GM19455 (cell line): ENCODE measurements around the gene TEAD3.
"Not testable (repeated sequence)": the region's sequence is repeated elsewhere in the genome, so short reads cannot be mapped to it uniquely, and the experiment has no call there.

Experiments used
- ATAC-seq: cut with Tn5 transposase; IDR thresholded peaks from one replicate; pipeline ENCODE4 v1.9.1; 2021; ENCODE audit not compliant: unreplicated experiment

The TEAD3 gene

GRCh38 chr6:35496841-35497570 is at the start of gene TEAD3:
TEAD3 (minus strand) TSS chr6:35497079.
- no peak for ATAC-seq

- no peak for ATAC-seq
Observed at GRCh38 chr6:35544769-35545361, 48.0 kb upstream of the TEAD3 start.

- ATAC-seq, result no peak
Observed at GRCh38 chr6:35543459-35544193, 46.7 kb upstream of the TEAD3 start.

GRCh38 chr6:35541836-35542235 is 45.0 kb upstream of the TEAD3 start:
- no peak for ATAC-seq

GRCh38 chr6:35539223-35539622 is 42.3 kb upstream of the TEAD3 start:
- no peak for ATAC-seq

- not testable (repeated sequence) for ATAC-seq
Observed at GRCh38 chr6:35535847-35536246, 39.0 kb upstream of the TEAD3 start.

GRCh38 chr6:35534407-35535170 is 37.7 kb upstream of the TEAD3 start:
- no peak for ATAC-seq

GRCh38 chr6:35533981-35534380 is 37.1 kb upstream of the TEAD3 start:
- ATAC-seq, result no peak

- ATAC-seq, result no peak
Observed at GRCh38 chr6:35532126-35532525, 35.2 kb upstream of the TEAD3 start.

- ATAC-seq, result no peak
Observed at GRCh38 chr6:35524380-35525020, 27.6 kb upstream of the TEAD3 start.

- ATAC-seq, result no peak
Observed at GRCh38 chr6:35522660-35523658, 26.1 kb upstream of the TEAD3 start.

- ATAC-seq, result no peak
Observed at GRCh38 chr6:35522151-35522550, 25.3 kb upstream of the TEAD3 start.

- no peak for ATAC-seq
Observed at GRCh38 chr6:35521235-35521634, 24.4 kb upstream of the TEAD3 start.

GRCh38 chr6:35519313-35520015 is 22.6 kb upstream of the TEAD3 start:
- no peak for ATAC-seq

- ATAC-seq, result no peak
Observed at GRCh38 chr6:35518566-35519312, 21.9 kb upstream of the TEAD3 start.

GRCh38 chr6:35517978-35518377 is 21.1 kb upstream of the TEAD3 start:
- not testable (repeated sequence) for ATAC-seq

GRCh38 chr6:35516712-35517111 is 19.8 kb upstream of the TEAD3 start:
- no peak for ATAC-seq

GRCh38 chr6:35515939-35516338 is 19.1 kb upstream of the TEAD3 start:
- ATAC-seq, result not testable (repeated sequence)
